GM12874 (cell line): ENCODE measurements around the gene IDH2.

Source experiments
- TF ChIP-seq, protein P1 (sequence below): IDR thresholded peaks from 2 replicates; pipeline ENCODE4 v1.5.1; 2011; ENCODE audit warnings: low read depth, mild to moderate bottlenecking, control low read depth, low read length, moderate library complexity; ENCODE audit not compliant: insufficient read depth

IDH2 gene

DNA sequence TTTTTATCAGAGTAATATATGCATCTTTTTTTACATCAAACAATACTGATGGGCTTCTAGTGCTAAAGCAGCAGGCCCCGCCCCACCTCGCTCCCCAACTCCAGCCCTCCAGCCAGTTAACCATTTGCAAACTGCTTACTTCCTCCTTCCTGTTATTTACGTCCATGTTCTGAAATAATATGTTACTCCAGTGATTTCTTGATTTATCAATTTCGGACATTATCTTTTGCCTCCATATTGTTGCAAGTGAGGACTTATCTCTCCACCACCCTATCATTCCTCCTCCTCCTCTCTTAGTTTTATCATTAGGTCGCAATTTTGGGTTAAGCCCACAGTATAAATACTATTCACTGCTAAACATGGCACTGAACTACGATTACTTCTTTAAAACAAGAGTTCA lies 61.6 kb downstream of the IDH2 start:
- TF ChIP-seq, protein P1, sequence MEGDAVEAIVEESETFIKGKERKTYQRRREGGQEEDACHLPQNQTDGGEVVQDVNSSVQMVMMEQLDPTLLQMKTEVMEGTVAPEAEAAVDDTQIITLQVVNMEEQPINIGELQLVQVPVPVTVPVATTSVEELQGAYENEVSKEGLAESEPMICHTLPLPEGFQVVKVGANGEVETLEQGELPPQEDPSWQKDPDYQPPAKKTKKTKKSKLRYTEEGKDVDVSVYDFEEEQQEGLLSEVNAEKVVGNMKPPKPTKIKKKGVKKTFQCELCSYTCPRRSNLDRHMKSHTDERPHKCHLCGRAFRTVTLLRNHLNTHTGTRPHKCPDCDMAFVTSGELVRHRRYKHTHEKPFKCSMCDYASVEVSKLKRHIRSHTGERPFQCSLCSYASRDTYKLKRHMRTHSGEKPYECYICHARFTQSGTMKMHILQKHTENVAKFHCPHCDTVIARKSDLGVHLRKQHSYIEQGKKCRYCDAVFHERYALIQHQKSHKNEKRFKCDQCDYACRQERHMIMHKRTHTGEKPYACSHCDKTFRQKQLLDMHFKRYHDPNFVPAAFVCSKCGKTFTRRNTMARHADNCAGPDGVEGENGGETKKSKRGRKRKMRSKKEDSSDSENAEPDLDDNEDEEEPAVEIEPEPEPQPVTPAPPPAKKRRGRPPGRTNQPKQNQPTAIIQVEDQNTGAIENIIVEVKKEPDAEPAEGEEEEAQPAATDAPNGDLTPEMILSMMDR: no peak

DNA sequence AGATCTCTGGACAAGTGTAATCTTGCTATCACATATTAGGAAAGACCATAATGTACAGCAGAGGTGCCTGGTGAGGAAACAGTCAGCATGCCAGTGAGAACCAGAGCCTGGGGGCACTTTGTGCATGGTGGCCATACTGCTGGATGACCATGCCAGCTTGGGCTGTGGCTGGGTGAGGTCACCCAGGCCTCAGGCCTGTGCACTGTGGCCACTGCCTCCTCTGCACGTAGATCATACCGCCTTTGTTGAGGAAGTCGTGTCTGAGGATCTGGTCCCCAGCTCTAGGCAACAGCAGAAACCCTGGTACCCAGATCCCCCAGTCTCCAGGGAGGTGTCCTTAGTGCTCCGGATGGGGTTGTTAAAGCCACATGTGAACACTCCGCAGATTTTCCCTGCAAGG lies 62.3 kb downstream of the IDH2 start:
- TF ChIP-seq, protein P1: no peak

DNA sequence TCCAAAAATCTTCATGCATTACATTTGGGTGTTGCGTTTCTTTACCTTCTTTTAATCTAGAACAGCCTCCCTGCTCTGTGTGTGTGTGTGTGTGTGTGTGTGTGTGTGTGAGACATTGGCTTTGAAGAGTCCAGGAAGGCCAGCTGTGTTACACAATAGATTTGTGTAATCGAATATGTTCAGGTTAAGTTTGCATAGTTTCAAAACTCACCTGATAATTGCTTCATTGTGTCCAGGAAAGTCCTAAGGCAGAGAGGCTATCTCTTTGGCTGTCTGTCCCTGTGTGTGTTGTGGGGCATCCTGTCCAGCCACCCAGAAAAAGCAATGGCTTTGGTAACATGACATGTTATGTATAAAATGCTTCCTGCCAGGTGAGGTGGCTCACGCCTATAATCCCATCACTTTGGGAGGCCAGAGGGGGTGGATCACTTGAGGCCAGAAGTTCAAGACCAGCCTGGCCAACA lies 63.6 kb downstream of the IDH2 start:
- TF ChIP-seq, protein P1: no peak

DNA sequence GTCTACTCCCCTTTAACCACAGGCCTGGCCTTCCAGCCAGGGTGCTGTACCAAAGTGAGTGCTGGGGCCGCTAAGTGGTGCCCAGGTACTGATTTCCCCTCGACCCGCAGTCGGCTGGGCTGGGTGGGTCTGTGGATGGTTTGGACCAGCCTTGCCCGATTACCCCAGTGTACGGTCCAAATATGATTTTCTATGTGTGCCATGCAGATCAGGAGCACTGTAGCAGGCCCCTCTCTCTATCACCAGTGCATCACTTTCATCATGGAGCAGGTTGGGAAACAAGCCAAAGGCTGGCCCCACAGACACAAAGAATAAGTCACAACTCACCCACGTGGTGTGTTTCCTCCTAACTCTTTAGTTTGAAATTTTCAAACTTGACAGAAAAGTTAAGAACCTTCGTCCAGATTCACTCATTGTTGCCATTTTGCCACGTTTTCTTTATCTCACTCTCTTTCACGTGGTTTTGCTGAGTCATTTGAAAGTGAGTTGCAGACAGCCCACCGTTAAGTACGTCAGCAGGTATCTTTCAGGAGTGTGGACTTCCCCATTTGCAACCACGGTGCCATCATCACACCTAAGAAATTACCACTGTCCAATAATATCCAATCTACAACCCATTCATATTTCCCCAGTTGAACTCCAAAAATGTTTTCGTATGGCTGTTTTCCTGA lies 64.2 kb downstream of the IDH2 start:
- TF ChIP-seq, protein P1: no peak

DNA sequence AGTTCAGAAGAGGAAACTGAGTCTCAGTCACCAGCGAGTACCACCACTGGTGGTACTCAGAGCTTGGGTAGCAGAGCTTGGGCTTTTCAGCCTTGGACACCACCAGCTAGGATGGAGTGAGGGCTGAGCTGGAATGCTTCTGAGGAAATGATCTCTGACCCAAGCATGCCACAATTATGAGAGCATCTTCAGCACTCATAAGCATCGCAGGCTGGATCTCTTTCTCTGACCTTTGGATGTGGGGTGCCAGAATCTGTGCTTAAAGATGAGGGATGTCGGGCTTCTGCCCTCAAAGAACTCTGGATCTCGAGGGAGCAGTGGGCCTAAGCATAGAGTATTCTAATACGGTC lies 64.8 kb downstream of the IDH2 start:
- TF ChIP-seq, protein P1: no peak

DNA sequence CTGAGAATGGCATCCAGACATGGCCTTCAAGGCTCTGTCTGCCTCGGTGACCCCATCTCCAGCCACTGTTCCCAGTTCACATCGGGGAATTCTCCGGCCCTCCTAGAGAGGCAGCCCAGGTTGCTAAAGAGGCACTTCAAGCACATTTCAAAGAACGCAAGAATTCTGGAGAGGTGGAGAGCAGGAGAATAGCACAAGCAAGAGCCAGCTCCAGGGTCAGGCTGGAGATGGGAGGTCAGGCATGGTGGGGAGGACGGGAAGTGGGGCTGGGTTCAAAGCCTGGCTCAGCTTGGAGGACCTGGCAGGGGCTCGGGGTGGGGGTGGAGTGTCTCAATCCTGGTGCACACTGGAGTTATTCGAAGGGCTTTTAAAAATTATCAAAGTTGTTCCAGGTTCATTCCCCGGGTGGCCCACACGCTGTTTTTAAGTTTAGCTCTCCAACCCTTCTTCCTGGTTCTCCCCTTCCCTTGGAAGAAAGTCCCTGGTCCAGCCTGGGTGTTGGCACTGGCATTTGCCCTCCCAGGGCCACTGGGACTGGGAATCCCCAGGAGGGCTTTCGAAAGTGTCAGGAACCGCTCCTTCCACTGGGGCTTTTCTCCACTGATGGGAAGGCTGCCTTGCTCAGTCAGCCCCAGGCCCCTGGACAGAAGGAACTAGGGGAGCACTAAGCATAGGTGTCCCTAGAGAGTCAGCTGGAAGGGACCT lies 65.3 kb downstream of the IDH2 start:
- TF ChIP-seq, protein P1: no peak

DNA sequence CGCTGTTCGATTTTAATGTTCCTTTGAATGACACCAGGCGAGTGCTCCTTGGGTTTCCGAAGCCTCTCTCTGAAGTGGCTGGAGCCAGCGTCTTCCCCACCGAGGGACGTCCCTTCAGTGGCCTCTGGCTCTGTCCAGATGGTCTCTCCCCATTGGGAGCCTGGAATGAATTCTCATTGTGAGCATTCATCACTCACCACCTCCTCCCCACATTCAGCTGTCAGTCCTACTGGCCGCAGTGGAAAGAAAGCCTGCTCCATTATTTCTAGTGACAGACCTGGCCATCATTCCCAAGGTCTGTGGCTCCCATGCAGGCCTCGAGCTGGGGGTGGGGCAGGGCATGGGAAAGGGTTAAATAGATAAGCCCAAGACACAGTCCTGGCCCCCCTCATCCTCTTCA lies 65.9 kb downstream of the IDH2 start:
- TF ChIP-seq, protein P1: no peak
